H9 (cell line): ENCODE data around the gene CCNJL. TPM values are rescaled to one million over a fixed set of nuclear protein-coding genes. Genes with fewer than 3 reads are reported as not detected.

Experiments
- DNase-seq: peaks from one replicate; pipeline ENCODE4 v3.0.0-alpha.2; 2017
- H2AFZ ChIP-seq: one replicate; pipeline ENCODE4 v1.6.1; 2013; ENCODE audit warnings: mild to moderate bottlenecking, low read length, control low read depth, moderate library complexity
- H2AK5ac ChIP-seq: 2 replicates; pipeline ENCODE4 v1.6.1; 2013; ENCODE audit warnings: low read length, control low read depth, mixed read lengths; ENCODE audit not compliant: insufficient read length
- H2BK120ac ChIP-seq: one replicate; pipeline ENCODE4 v1.6.1; 2013; ENCODE audit warnings: low read depth, mild to moderate bottlenecking, low read length, control low read depth, inconsistent platforms; ENCODE audit not compliant: poor library complexity, severe bottlenecking
- H2BK12ac ChIP-seq: 2 replicates; pipeline ENCODE4 v1.6.1; 2013; ENCODE audit warnings: low read length, control low read depth, mixed read lengths, low read depth; ENCODE audit not compliant: insufficient read length
- H2BK15ac ChIP-seq: 2 replicates; pipeline ENCODE4 v1.6.1; 2013; ENCODE audit warnings: low read depth, low read length, control low read depth
- H2BK20ac ChIP-seq: one replicate; pipeline ENCODE4 v1.6.1; 2013; ENCODE audit warnings: low read depth, mild to moderate bottlenecking, low read length, control low read depth, inconsistent platforms; ENCODE audit not compliant: poor library complexity, severe bottlenecking
- H2BK5ac ChIP-seq: 2 replicates; pipeline ENCODE4 v1.6.1; 2013; ENCODE audit warnings: low read length, control low read depth, mixed read lengths; ENCODE audit not compliant: insufficient read length
- H3K14ac ChIP-seq: 2 replicates; pipeline ENCODE4 v1.6.1; 2013; ENCODE audit warnings: low read length, control low read depth; ENCODE audit not compliant: insufficient read depth
- H3K18ac ChIP-seq: 2 replicates; pipeline ENCODE4 v1.6.1; 2013; ENCODE audit warnings: low read depth, mild to moderate bottlenecking, mixed read lengths, low read length, control low read depth; ENCODE audit not compliant: insufficient read length
- H3K23ac ChIP-seq: 2 replicates; pipeline ENCODE4 v1.6.1; 2013; ENCODE audit warnings: low read length, control low read depth, mixed read lengths, low read depth; ENCODE audit not compliant: insufficient read length
- H3K23me2 ChIP-seq: 2 replicates; pipeline ENCODE4 v1.6.1; 2013; ENCODE audit warnings: low read depth, mild to moderate bottlenecking, mixed read lengths, low read length, control low read depth; ENCODE audit not compliant: insufficient read length, poor library complexity, severe bottlenecking
- H3K27ac ChIP-seq: 2 replicates; pipeline ENCODE4 v1.5.1; 2013; ENCODE audit warnings: low read length, control low read depth, mixed read lengths, low read depth; ENCODE audit not compliant: insufficient read length
- H3K27me3 ChIP-seq: 2 replicates; pipeline ENCODE4 v1.6.1; 2013; ENCODE audit warnings: low read length, control low read depth, inconsistent platforms; ENCODE audit not compliant: insufficient read depth
- H3K4ac ChIP-seq: 2 replicates; pipeline ENCODE4 v1.6.1; 2013; ENCODE audit warnings: low read depth, mild to moderate bottlenecking, control low read depth, inconsistent platforms, low read length, moderate library complexity
- H3K4me1 ChIP-seq: 2 replicates; pipeline ENCODE4 v1.6.1; 2013; ENCODE audit warnings: low read length, control low read depth, inconsistent platforms; ENCODE audit not compliant: insufficient read depth
- H3K4me2 ChIP-seq: 2 replicates; pipeline ENCODE4 v1.6.1; 2013; ENCODE audit warnings: low read length, control low read depth, mixed read lengths; ENCODE audit not compliant: insufficient read length, insufficient read depth
- H3K56ac ChIP-seq: 2 replicates; pipeline ENCODE4 v1.6.1; 2013; ENCODE audit warnings: low read depth, mild to moderate bottlenecking, mixed read lengths, low read length, control low read depth; ENCODE audit not compliant: insufficient read length
- H3K79me1 ChIP-seq: 2 replicates; pipeline ENCODE4 v1.6.1; 2013; ENCODE audit warnings: low read depth, mild to moderate bottlenecking, moderate library complexity, low read length, control low read depth, inconsistent platforms; ENCODE audit not compliant: insufficient read depth, poor library complexity, severe bottlenecking
- H3K79me2 ChIP-seq: 2 replicates; pipeline ENCODE4 v1.6.1; 2013; ENCODE audit warnings: low read length, control low read depth, inconsistent platforms; ENCODE audit not compliant: insufficient read depth
- H3K9ac ChIP-seq: 2 replicates; pipeline ENCODE4 v1.6.1; 2013; ENCODE audit warnings: low read length, control low read depth, mixed read lengths; ENCODE audit not compliant: insufficient read length; ENCODE audit errors: extremely low read depth
- H3K9me3 ChIP-seq: one replicate; pipeline ENCODE4 v1.6.1; 2013; ENCODE audit warnings: low read depth, low read length, inconsistent platforms; ENCODE audit not compliant: control insufficient read depth
- H3T11ph ChIP-seq: one replicate; pipeline ENCODE4 v1.6.1; 2013; ENCODE audit warnings: mild to moderate bottlenecking, low read length, control low read depth, inconsistent platforms
- H4K20me1 ChIP-seq: one replicate; pipeline ENCODE4 v1.6.1; 2013; ENCODE audit not compliant: control insufficient read depth, insufficient read length, insufficient read depth
- H4K5ac ChIP-seq: 2 replicates; pipeline ENCODE4 v1.6.1; 2013; ENCODE audit warnings: low read depth, mild to moderate bottlenecking, mixed read lengths, low read length, control low read depth; ENCODE audit not compliant: insufficient read length
- H4K8ac ChIP-seq: replicated peaks from 2 replicates; pipeline ENCODE4 v1.6.1; 2013; ENCODE audit warnings: low read length, control low read depth, mixed read lengths, low read depth; ENCODE audit not compliant: insufficient read length
- H4K91ac ChIP-seq: 2 replicates; pipeline ENCODE4 v1.6.1; 2013; ENCODE audit warnings: low read depth, mild to moderate bottlenecking, moderate library complexity, mixed read lengths, low read length, control low read depth; ENCODE audit not compliant: insufficient read length
- H3K27ac Mint-ChIP-seq, 3 experiments: 2 replicates in 2 of 3; 3 replicates in 1 of 3; pipeline ENCODE4 v1.8.0; 2020 to 2021; ENCODE audit warnings: mixed read lengths in 3 of 3, mild to moderate bottlenecking in 1 of 3, moderate library complexity in 1 of 3
- H3K27me3 Mint-ChIP-seq: 2 replicates; pipeline ENCODE4 v1.8.0; 2021; ENCODE audit warnings: low read depth, mild to moderate bottlenecking, moderate library complexity, mixed read lengths
- H3K36me3 Mint-ChIP-seq, 3 experiments: 2 replicates in 2 of 3; 3 replicates in 1 of 3; pipeline ENCODE4 v1.8.0; 2020 to 2021; ENCODE audit warnings: low read depth in 3 of 3, mixed read lengths in 3 of 3; ENCODE audit not compliant: insufficient read depth in 1 of 3
- H3K4me1 Mint-ChIP-seq, 2 experiments: 2 replicates each; pipeline ENCODE4 v1.8.0; 2020; ENCODE audit warnings: mixed read lengths in 2 of 2
- H3K4me3 Mint-ChIP-seq, 2 experiments: 2 replicates in 1 of 2; 3 replicates in 1 of 2; pipeline ENCODE4 v1.8.0; 2020 to 2021; ENCODE audit warnings: mild to moderate bottlenecking in 2 of 2, mixed read lengths in 2 of 2, moderate library complexity in 1 of 2
- H3K9me3 Mint-ChIP-seq, 2 experiments: 2 replicates in 1 of 2; 3 replicates in 1 of 2; pipeline ENCODE4 v1.8.0; 2020; ENCODE audit warnings: mild to moderate bottlenecking in 2 of 2, mixed read lengths in 2 of 2, moderate library complexity in 1 of 2
- CTCF ChIP-seq: fragments of 200-600 bp; sonication (generic); conservative IDR thresholded peaks from 3 replicates; pipeline ENCODE4 v1.8.0; 2021; ENCODE audit warnings: antibody characterized with exemption, mild to moderate bottlenecking
- WGBS: extraction: QIAGEN DNeasy Blood & Tissue Kit; methylation state at CpG from one replicate; pipeline ENCODE4 v1.1.7; 2013; ENCODE audit warnings: missing lambda C conversion rate, low lambda C conversion rate, mixed read lengths; ENCODE audit not compliant: insufficient read length; ENCODE audit errors: extremely low coverage; 5-methylcytosine and 5-hydroxymethylcytosine counted together
- total RNA-seq: library from RNA; stranded (reverse); gene quantifications from 2 replicates; pipeline ENCODE4 v1.2.1, GENCODE V29; 2021

CCNJL gene
- total RNA-seq, 1 experiment from 2014 or later: 26.9 TPM

GRCh38 chr5:160352308-160352707 lies 39.9 kb upstream of the CCNJL start:
- no peaks in the 10 kb centered on the region for H3K4me1 ChIP-seq
- H3K36me3 Mint-ChIP-seq: no peaks in the 10 kb centered on the region
- TF ChIP-seq CTCF: no peak
- peaks cover 2% of the 10 kb centered on the region; the same call in 1 of the 2 replicates for H3K27me3 Mint-ChIP-seq
- no peak overlapping the region for H2AFZ ChIP-seq
- no peaks in the 10 kb centered on the region for H3K9me3 Mint-ChIP-seq
- no peak overlapping the region for H2AK5ac ChIP-seq
- no peak overlapping the region for H3K27ac Mint-ChIP-seq
- H3K14ac ChIP-seq: no peak overlapping the region
- no peak overlapping the region for H2BK120ac ChIP-seq
- H3K4me2 ChIP-seq: no peak overlapping the region
- no peak overlapping the region for H3K56ac ChIP-seq
- H3K18ac ChIP-seq: no peak overlapping the region
- no peaks in the 10 kb centered on the region for H3K79me1 ChIP-seq
- DNase-seq: no peak
- no peak overlapping the region for H4K8ac ChIP-seq
- no peak overlapping the region for H3T11ph ChIP-seq
- H2BK5ac ChIP-seq: no peak overlapping the region
- no peaks in the 10 kb centered on the region for H3K79me2 ChIP-seq
- no peaks in the 10 kb centered on the region for H3K9me3 ChIP-seq
- no peak overlapping the region; a peak in 1 of 5 replicates for H3K4me3 Mint-ChIP-seq
- no peak overlapping the region for H2BK15ac ChIP-seq
- H3K23ac ChIP-seq: no peak overlapping the region
- no peak overlapping the region for H2BK20ac ChIP-seq
- H4K91ac ChIP-seq: no peak overlapping the region
- no peaks in the 10 kb centered on the region for H4K20me1 ChIP-seq
- no peak overlapping the region for H2BK12ac ChIP-seq
- H4K5ac ChIP-seq: no peak overlapping the region
- no peak overlapping the region for H3K4ac ChIP-seq
- H3K9ac ChIP-seq: no peak overlapping the region
- no peak overlapping the region for H3K27ac ChIP-seq
- H3K4me1 Mint-ChIP-seq: peaks cover 0 to 8% of the 10 kb centered on the region in 2 experiments; a peak in 2 of 4 replicates
- H3K27me3 ChIP-seq: no peaks in the 10 kb centered on the region
- WGBS: no CpG with 5 or more reads among the region's 4 CpGs
- H3K23me2 ChIP-seq: no peaks in the 10 kb centered on the region
